Adipocyte (in vitro differentiated cells): ENCODE measurements around the gene NCL.

Experiments
- DNase-seq: peaks from one replicate; pipeline ENCODE4 v3.0.0-alpha.2; 2015; ENCODE audit warnings: low read depth
- H3K27me3 ChIP-seq: replicated peaks from 2 replicates; pipeline ENCODE4 v1.7.0; 2013; ENCODE audit warnings: mild to moderate bottlenecking, low read length, moderate library complexity; ENCODE audit not compliant: control insufficient read depth, insufficient read depth
- H3K36me3 ChIP-seq: 2 replicates; pipeline ENCODE4 v1.7.0; 2013; ENCODE audit warnings: low read length, mild to moderate bottlenecking, moderate library complexity; ENCODE audit not compliant: control insufficient read depth, insufficient read depth, severe bottlenecking
- H3K4me1 ChIP-seq: 2 replicates; pipeline ENCODE4 v1.7.0; 2013; ENCODE audit warnings: mild to moderate bottlenecking, low read length, moderate library complexity; ENCODE audit not compliant: control insufficient read depth, insufficient read depth
- H3K4me3 ChIP-seq: 2 replicates; pipeline ENCODE4 v1.7.0; 2013; ENCODE audit warnings: mild to moderate bottlenecking, low read length, moderate library complexity
- H3K9ac ChIP-seq: 2 replicates; pipeline ENCODE4 v1.7.0; 2013; ENCODE audit warnings: mild to moderate bottlenecking, low read length, moderate library complexity
- H3K9me3 ChIP-seq: 2 replicates; pipeline ENCODE4 v1.7.0; 2013; ENCODE audit warnings: mild to moderate bottlenecking, low read length, moderate library complexity; ENCODE audit not compliant: control insufficient read depth

The NCL gene

DNA sequence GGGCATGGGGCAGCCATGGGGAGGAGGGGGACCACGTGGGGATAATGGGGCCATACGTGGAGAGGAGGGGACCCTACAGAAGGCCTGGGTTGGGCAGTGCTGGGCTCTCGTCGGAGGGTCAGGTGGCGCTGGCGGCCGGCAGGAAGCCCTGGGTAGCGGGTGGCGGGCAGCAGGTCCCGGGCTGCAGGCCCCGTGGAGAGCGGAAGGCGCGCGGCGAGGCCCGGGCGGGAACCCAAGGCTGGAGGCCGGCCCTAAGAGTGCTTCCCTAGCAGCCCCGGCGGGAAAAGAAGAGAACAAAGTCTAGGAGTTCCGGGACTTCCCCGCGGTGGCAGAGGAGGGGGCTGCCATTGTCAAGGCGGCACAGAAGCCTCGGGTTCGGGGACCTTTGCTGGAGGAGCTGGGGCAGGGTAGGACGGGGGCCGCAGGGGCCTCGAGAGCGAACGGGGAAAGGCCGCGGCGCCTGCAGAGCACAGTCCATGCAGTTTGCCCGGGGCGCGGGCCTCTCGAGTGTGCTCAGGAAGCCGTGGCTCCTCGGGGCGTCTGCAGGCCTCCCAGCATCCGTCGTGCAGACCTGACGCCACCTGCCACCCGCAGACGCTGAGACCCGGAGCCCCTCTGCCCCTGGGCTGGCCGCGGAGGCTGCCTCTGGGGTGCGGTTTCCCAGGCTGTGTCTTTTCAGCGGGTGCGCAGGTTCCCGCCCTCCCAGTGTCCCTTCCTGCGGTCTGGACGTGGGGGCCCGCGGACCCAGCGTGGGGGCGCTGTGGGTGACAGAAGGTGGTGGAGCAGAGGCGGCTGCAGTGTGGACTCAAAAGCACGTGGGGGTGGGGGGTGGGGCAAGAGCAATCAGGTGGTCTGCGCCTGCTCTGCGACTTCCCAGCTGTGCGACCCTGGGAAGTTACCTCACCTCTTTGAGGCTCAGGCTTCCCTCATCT is 19.4 kb upstream of the NCL start:
- DNase-seq, result no peak
- Histone ChIP-seq H3K9me3 (no peaks in the 10 kb centered on the region), H3K4me3 (peak overlapping the region; percentile 76), H3K4me1 (peaks cover 5% of the 10 kb centered on the region), H3K27me3 (no peaks in the 10 kb centered on the region), H3K9ac (peak overlapping the region; percentile 89), H3K36me3 (no peaks in the 10 kb centered on the region)

DNA sequence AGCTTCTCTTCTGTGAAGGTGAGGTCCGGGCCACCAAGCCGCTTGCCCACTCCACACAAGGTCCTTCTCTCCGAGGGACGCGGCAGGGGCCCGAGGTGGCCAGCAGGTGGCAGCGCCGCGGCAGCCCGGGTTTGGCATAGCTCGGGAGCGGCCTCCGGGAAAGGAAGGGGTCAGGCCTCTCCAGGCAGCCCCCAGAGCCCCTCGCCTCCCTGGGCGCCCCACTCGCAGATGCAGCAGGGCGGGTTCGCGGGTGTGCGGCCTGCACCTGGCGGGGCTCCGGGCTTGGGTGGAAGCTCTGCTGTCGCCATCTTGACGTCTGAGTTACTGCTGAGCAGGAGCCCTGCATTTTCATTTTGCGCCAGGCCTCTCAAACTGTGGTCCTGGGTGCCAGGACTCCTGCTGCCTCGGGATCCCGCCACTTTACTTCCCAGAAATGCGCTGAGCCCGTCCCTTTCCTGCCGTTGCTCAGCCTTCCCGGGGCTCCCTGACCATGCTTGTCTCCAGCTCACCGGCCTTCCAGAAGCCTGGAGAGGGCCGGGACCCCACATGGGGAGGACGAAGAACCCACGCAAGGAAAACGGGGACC is 18.6 kb upstream of the NCL start:
- Histone ChIP-seq H3K4me1 (peaks cover 5% of the 10 kb centered on the region), H3K27me3 (no peaks in the 10 kb centered on the region), H3K9ac (peak overlapping the region; percentile 89), H3K9me3 (no peaks in the 10 kb centered on the region), H3K36me3 (no peaks in the 10 kb centered on the region), H3K4me3 (peak overlapping the region; percentile 76)
- DNase-seq, result peak; percentile 65

- Histone ChIP-seq H3K9me3 (no peaks in the 10 kb centered on the region), H3K36me3 (no peaks in the 10 kb centered on the region), H3K27me3 (no peaks in the 10 kb centered on the region), H3K4me1 (peaks cover 5% of the 10 kb centered on the region), H3K4me3 (no peak overlapping the region), H3K9ac (no peak overlapping the region)
- no peak for DNase-seq
Observed at GRCh38 chr2:231480781-231481180, 16.5 kb upstream of the NCL start.

GRCh38 chr2:231479455-231479854 is 15.2 kb upstream of the NCL start:
- Histone ChIP-seq H3K27me3 (no peaks in the 10 kb centered on the region), H3K9me3 (no peaks in the 10 kb centered on the region), H3K36me3 (no peaks in the 10 kb centered on the region), H3K4me3 (no peak overlapping the region), H3K9ac (no peak overlapping the region), H3K4me1 (peaks cover 5% of the 10 kb centered on the region)
- no peak for DNase-seq

- Histone ChIP-seq H3K4me3 (no peak overlapping the region), H3K9ac (no peak overlapping the region), H3K4me1 (no peaks in the 10 kb centered on the region), H3K36me3 (no peaks in the 10 kb centered on the region), H3K9me3 (no peaks in the 10 kb centered on the region), H3K27me3 (no peaks in the 10 kb centered on the region)
- DNase-seq, result no peak
Observed at GRCh38 chr2:231476920-231477319, 12.6 kb upstream of the NCL start.

- no peaks in the 10 kb centered on the region for H3K4me1 ChIP-seq
- no peaks in the 10 kb centered on the region for H3K9me3 ChIP-seq
- H3K27me3 ChIP-seq, result no peaks in the 10 kb centered on the region
- DNase-seq, result no peak
- no peak overlapping the region for H3K9ac ChIP-seq
- H3K36me3 ChIP-seq, result no peaks in the 10 kb centered on the region
- H3K4me3 ChIP-seq, result no peak overlapping the region
Observed at GRCh38 chr2:231475965-231476364, 11.7 kb upstream of the NCL start.

- H3K36me3 ChIP-seq, result no peaks in the 10 kb centered on the region
- no peak overlapping the region for H3K4me3 ChIP-seq
- no peaks in the 10 kb centered on the region for H3K27me3 ChIP-seq
Observed at GRCh38 chr2:231472816-231473215, 8.5 kb upstream of the NCL start.

DNA sequence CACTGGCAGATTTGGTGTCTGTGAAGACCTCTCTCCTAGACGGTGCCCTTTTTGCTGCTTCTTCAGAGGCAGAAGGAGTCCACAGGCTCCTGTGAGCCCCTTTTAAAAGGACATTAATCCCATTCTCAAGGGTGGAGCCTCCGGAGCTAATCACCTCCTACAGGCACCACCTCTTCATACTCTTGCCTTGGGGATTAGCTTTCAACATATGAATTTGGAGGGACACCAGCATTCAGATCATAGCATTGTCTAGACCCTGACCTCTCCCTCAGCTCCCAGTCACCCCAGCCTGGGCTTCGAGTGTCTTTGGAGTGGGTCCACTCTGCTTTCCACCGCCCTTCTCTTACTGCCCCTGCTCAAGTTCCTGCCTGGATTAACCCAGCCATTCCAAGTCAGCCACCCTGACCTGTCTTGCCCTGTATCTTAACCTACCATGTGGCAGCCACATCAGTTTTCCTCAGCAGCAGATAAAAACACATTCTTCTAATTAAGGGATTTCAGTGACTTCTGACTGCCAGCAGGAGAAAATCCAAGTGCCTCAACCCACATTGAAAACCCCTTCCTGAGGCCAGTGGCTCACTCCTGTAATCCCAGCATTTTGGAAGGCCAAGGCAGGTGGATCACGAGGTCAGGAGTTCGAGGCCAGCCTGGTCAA is 6.1 kb upstream of the NCL start:
- Histone ChIP-seq H3K27me3 (no peaks in the 10 kb centered on the region), H3K4me3 (no peak overlapping the region), H3K36me3 (no peaks in the 10 kb centered on the region), H3K4me1 (peaks cover 7% of the 10 kb centered on the region), H3K9me3 (no peaks in the 10 kb centered on the region), H3K9ac (no peak overlapping the region)
- DNase-seq, result no peak

More at GRCh38 chr2:231472816-231473215, 8.5 kb upstream of the NCL start:
- no peak overlapping the region for H3K9ac ChIP-seq
- no peak for DNase-seq
- no peaks in the 10 kb centered on the region for H3K9me3 ChIP-seq
- peaks cover 5% of the 10 kb centered on the region for H3K4me1 ChIP-seq

DNA sequence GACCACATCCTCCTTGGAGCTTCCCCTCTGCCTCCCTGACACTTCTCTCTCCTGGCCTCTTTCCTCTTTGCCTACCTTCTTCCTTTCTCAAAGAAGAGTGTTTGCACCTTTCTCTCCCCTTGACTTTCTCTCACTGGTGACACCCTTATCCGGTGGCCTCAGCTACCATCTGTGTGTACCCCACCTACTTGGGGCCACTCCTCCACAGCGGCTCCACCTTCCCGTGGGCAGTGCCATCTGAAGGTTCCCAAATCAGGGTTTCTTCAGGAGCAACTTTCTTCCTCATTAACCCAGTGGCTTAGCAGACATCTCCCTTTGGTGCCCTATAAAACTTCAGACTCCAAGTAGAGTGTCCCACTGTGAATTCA is 5.3 kb upstream of the NCL start:
- Histone ChIP-seq H3K4me3 (no peak overlapping the region), H3K27me3 (no peaks in the 10 kb centered on the region), H3K36me3 (no peaks in the 10 kb centered on the region), H3K9ac (no peak overlapping the region), H3K9me3 (no peaks in the 10 kb centered on the region), H3K4me1 (peaks cover 11% of the 10 kb centered on the region)
- no peak for DNase-seq

- no peak overlapping the region for H3K9ac ChIP-seq
- H3K4me1 ChIP-seq, result peaks cover 15% of the 10 kb centered on the region
- no peaks in the 10 kb centered on the region for H3K27me3 ChIP-seq
- DNase-seq, result no peak
- H3K4me3 ChIP-seq, result no peak overlapping the region
- no peaks in the 10 kb centered on the region for H3K9me3 ChIP-seq
- peaks cover 2% of the 10 kb centered on the region for H3K36me3 ChIP-seq
Observed at GRCh38 chr2:231467613-231468530, 3.6 kb upstream of the NCL start.
